H1 (cell line): Measurements from ENCODE around the gene PTPN3. TPM values are rescaled to one million over a fixed set of nuclear protein-coding genes. Genes with fewer than 3 reads are reported as not detected.

ENCODE experiments used
- CTCF ChIA-PET: fragments of 300-600 bp; sonication (Branson Sonifier 250); formaldehyde crosslinking; loops from one replicate; lab custom pipeline; 2021; ENCODE audit not compliant: partially characterized antibody; lab: Charles Lee
- POLR2A ChIA-PET: fragments of 300-600 bp; sonication (Branson Sonifier 250); formaldehyde crosslinking; loops from one replicate; lab custom pipeline; 2021; ENCODE audit warnings: inconsistent platforms; ENCODE audit not compliant: partially characterized antibody; lab: Charles Lee
- DNase-seq, 2 experiments: peaks; one replicate each; pipeline versions ENCODE4 v3.0.0 to v3.0.0-alpha.2; 2010 to 2022; ENCODE audit warnings: low spot score in 2 of 2, low read depth in 1 of 2, mixed read lengths in 1 of 2
- FAIRE-seq: peaks from 2 replicates; lab custom pipeline; 2011; peaks lifted over from hg19 to GRCh38; lab: Jason Lieb, UNC
- H2AFZ ChIP-seq: 2 replicates; pipeline ENCODE4 v1.8.1; 2012; ENCODE audit warnings: low read length, inconsistent platforms
- H2AK5ac ChIP-seq: 2 replicates; pipeline ENCODE4 v1.6.1; 2013; ENCODE audit warnings: low read depth, low read length
- H2BK120ac ChIP-seq: replicated peaks from 2 replicates; pipeline ENCODE3; 2013; ENCODE audit warnings: low read depth, low read length, inconsistent platforms
- H2BK12ac ChIP-seq: 2 replicates; pipeline ENCODE4 v1.6.1; 2013; ENCODE audit warnings: low read depth, low read length
- H2BK15ac ChIP-seq: 2 replicates; pipeline ENCODE4 v1.6.1; 2013; ENCODE audit warnings: low read length
- H2BK20ac ChIP-seq: 2 replicates; pipeline ENCODE4 v1.6.1; 2013; ENCODE audit warnings: low read length
- H2BK5ac ChIP-seq: 2 replicates; pipeline ENCODE4 v1.6.1; 2013; ENCODE audit warnings: low read depth, low read length
- H3K14ac ChIP-seq: 2 replicates; pipeline ENCODE4 v1.6.1; 2013; ENCODE audit warnings: inconsistent platforms; ENCODE audit not compliant: insufficient read length
- H3K18ac ChIP-seq: 2 replicates; pipeline ENCODE4 v1.6.1; 2013; ENCODE audit warnings: low read length; ENCODE audit errors: extremely low read depth
- H3K23ac ChIP-seq: 2 replicates; pipeline ENCODE4 v1.6.1; 2013; ENCODE audit warnings: inconsistent platforms; ENCODE audit not compliant: insufficient read length
- H3K23me2 ChIP-seq: 2 replicates; pipeline ENCODE4 v1.6.1; 2013; ENCODE audit warnings: low read depth, low read length
- H3K27ac ChIP-seq: 2 replicates; pipeline ENCODE4 v1.6.1; 2011; ENCODE audit warnings: low read depth, low read length, inconsistent platforms
- H3K27me3 ChIP-seq, 4 experiments: replicated peaks in 1 of 4; 1 replicate in 1 of 4; 2 replicates in 3 of 4; pipeline versions ENCODE4 v1.6.1 to v1.8.1; 2011 to 2013; ENCODE audit warnings: low read length in 3 of 4, mild to moderate bottlenecking in 3 of 4, inconsistent platforms in 2 of 4, mixed read lengths in 2 of 4, moderate library complexity in 1 of 4; ENCODE audit not compliant: control insufficient read depth in 3 of 4, insufficient read depth in 3 of 4; ENCODE audit errors: extremely low read depth in 1 of 4
- H3K36me3 ChIP-seq, 4 experiments: 2 replicates each; pipeline versions ENCODE4 v1.6.1 to v1.8.1; 2011 to 2013; ENCODE audit warnings: mild to moderate bottlenecking in 4 of 4, low read length in 3 of 4, moderate library complexity in 2 of 4, control low read depth in 1 of 4, inconsistent platforms in 1 of 4; ENCODE audit not compliant: insufficient read depth in 4 of 4, control insufficient read depth in 2 of 4
- H3K4ac ChIP-seq: replicated peaks from 2 replicates; pipeline ENCODE3; 2013; ENCODE audit warnings: low read length, low read depth, mixed read lengths, inconsistent platforms; ENCODE audit not compliant: insufficient read length
- H3K4me1 ChIP-seq, 4 experiments: replicated peaks in 1 of 4; 1 replicate in 1 of 4; 2 replicates in 3 of 4; pipeline versions ENCODE4 v1.6.1 to v1.8.1; 2011 to 2013; ENCODE audit warnings: low read length in 3 of 4, inconsistent platforms in 2 of 4, mixed read lengths in 1 of 4; ENCODE audit not compliant: insufficient read depth in 4 of 4, control insufficient read depth in 3 of 4
- H3K4me2 ChIP-seq, 2 experiments: 2 replicates each; pipeline versions ENCODE4 v1.6.1 to v1.8.1; 2011 to 2013; ENCODE audit warnings: low read depth in 2 of 2, low read length in 2 of 2, control low read depth in 1 of 2, inconsistent platforms in 1 of 2, mild to moderate bottlenecking in 1 of 2; ENCODE audit not compliant: insufficient read depth in 1 of 2
- H3K4me3 ChIP-seq, 4 experiments: fragments of 200-600, 300-600 bp in 1 of 4; sonication (generic), shearing (Covaris generic), sonication (Bioruptor Twin) in 1 of 4; 2 replicates each; pipeline versions ENCODE4 v1.5.1 to v1.8.1; 2011 to 2016; ENCODE audit warnings: low read length in 4 of 4, low read depth in 3 of 4, control low read depth in 2 of 4, inconsistent platforms in 2 of 4, mild to moderate bottlenecking in 2 of 4, mixed read lengths in 1 of 4, moderate library complexity in 1 of 4; ENCODE audit not compliant: insufficient read depth in 2 of 4; ENCODE audit errors: extremely low read depth in 1 of 4
- H3K56ac ChIP-seq: replicated peaks from 2 replicates; pipeline ENCODE3; 2013; ENCODE audit warnings: low read depth, mild to moderate bottlenecking, mixed read lengths, low read length, inconsistent platforms; ENCODE audit not compliant: insufficient read length
- H3K79me1 ChIP-seq: 2 replicates; pipeline ENCODE4 v1.6.1; 2013; ENCODE audit warnings: low read depth, low read length, control low read depth
- H3K79me2 ChIP-seq, 2 experiments: 2 replicates each; pipeline versions ENCODE4 v1.6.1 to v1.8.1; 2012 to 2013; ENCODE audit warnings: low read length in 2 of 2, mild to moderate bottlenecking in 2 of 2, inconsistent platforms in 1 of 2; ENCODE audit not compliant: insufficient read depth in 2 of 2, control insufficient read depth in 1 of 2
- H3K9ac ChIP-seq, 4 experiments: replicated peaks in 1 of 4; 1 replicate in 1 of 4; 2 replicates in 3 of 4; pipeline versions ENCODE4 v1.6.1 to v1.8.1; 2011 to 2013; ENCODE audit warnings: low read depth in 3 of 4, low read length in 3 of 4, control low read depth in 2 of 4, mild to moderate bottlenecking in 2 of 4, moderate library complexity in 2 of 4, inconsistent platforms in 1 of 4; ENCODE audit errors: extremely low read depth in 1 of 4
- H3K9me3 ChIP-seq, 2 experiments: 2 replicates each; pipeline versions ENCODE4 v1.6.1 to v1.8.1; 2012 to 2013; ENCODE audit warnings: mild to moderate bottlenecking in 2 of 2, moderate library complexity in 2 of 2, control low read depth in 1 of 2, inconsistent platforms in 1 of 2, low read depth in 1 of 2, low read length in 1 of 2, mixed read lengths in 1 of 2; ENCODE audit not compliant: insufficient read depth in 2 of 2
- H4K20me1 ChIP-seq, 2 experiments: replicated peaks in 1 of 2; 2 replicates each; pipeline versions ENCODE3 to v1.8.1; 2011 to 2013; ENCODE audit warnings: inconsistent platforms in 2 of 2, low read length in 2 of 2, mild to moderate bottlenecking in 1 of 2; ENCODE audit not compliant: insufficient read depth in 2 of 2, control insufficient read depth in 1 of 2
- H4K5ac ChIP-seq: 2 replicates; pipeline ENCODE4 v1.6.1; 2013; ENCODE audit warnings: low read length, low read depth, mixed read lengths, inconsistent platforms; ENCODE audit not compliant: insufficient read length
- H4K8ac ChIP-seq: 2 replicates; pipeline ENCODE4 v1.8.0; 2013; ENCODE audit warnings: mild to moderate bottlenecking, moderate library complexity, low read length, inconsistent platforms; ENCODE audit not compliant: insufficient read depth; ENCODE audit errors: extremely low read depth
- H4K91ac ChIP-seq: replicated peaks from 2 replicates; pipeline ENCODE3; 2013; ENCODE audit warnings: low read length, mixed read lengths, inconsistent platforms; ENCODE audit not compliant: insufficient read length
- CTCF ChIP-seq, 3 experiments: IDR thresholded peaks; 1 replicate in 2 of 3; 2 replicates in 1 of 3; pipeline versions ENCODE4 v1.5.1 to v1.6.1; 2011; ENCODE audit warnings: low read length in 3 of 3, mild to moderate bottlenecking in 3 of 3, inconsistent platforms in 2 of 3, low read depth in 1 of 3, moderate library complexity in 1 of 3; ENCODE audit not compliant: insufficient read depth in 1 of 3; ENCODE audit errors: control extremely low read depth in 1 of 3
- PHF8 ChIP-seq: fragments of 200-600 bp; sonication (generic); conservative IDR thresholded peaks from 2 replicates; pipeline ENCODE4 v1.7.1; 2012; ENCODE audit warnings: low read depth, mild to moderate bottlenecking, inconsistent platforms, low read length, moderate library complexity
- SAP30 ChIP-seq: fragments of 300-600 bp; sonication (generic); IDR thresholded peaks from 2 replicates; pipeline ENCODE4 v1.7.1; 2012; ENCODE audit warnings: low read length, moderate library complexity, mild to moderate bottlenecking, inconsistent platforms; ENCODE audit not compliant: insufficient read depth, insufficient replicate concordance
- SRF ChIP-seq: IDR thresholded peaks from 2 replicates; pipeline ENCODE4 v1.6.1; 2011; ENCODE audit warnings: mild to moderate bottlenecking, low read depth, low read length, moderate library complexity
- WGBS, 2 experiments: shearing (Covaris generic) in 1 of 2; methylation state at CpG; one replicate each; pipeline versions ENCODE4 v1.1.6 to v1.1.7; 2013 to 2015; ENCODE audit warnings: low lambda C conversion rate in 2 of 2, mixed read lengths in 2 of 2, inconsistent platforms in 1 of 2, low coverage in 1 of 2, missing lambda C conversion rate in 1 of 2; ENCODE audit not compliant: insufficient replicate concordance in 2 of 2, insufficient coverage in 1 of 2, insufficient read length in 1 of 2; ENCODE audit errors: extremely low coverage in 1 of 2, missing lambda C conversion rate in 1 of 2; 5-methylcytosine and 5-hydroxymethylcytosine counted together
- polyA plus RNA-seq, 7 experiments: library from polyadenylated mRNA; depleted of rRNA in 3 of 7; stranded (reverse) in 5 of 7; unstranded in 2 of 7; fragments of >200 nt in 5 of 7; fragments of 200-250 nt in 2 of 7; gene quantifications; 1 replicate in 5 of 7; 2 replicates in 1 of 7; 4 replicates in 1 of 7; pipeline versions ENCODE4 v1.2.1 to v1.2.3, GENCODE V29; 2011 to 2013; ENCODE audit warnings: missing spikeins in 2 of 7, mixed read lengths in 2 of 7
- total RNA-seq: library from RNA; stranded (reverse); fragmentation: NEBNext Ultra II Directional; extraction: Animal tissue kit (Norgen Biotek cat#: 25700); gene quantifications from 2 replicates; pipeline ENCODE4 v1.2.1, GENCODE V29; 2021
- TF ChIP-seq, protein P1 (sequence below): IDR thresholded peaks from 2 replicates; pipeline ENCODE4 v1.6.1; 2011; ENCODE audit warnings: low read length, improper control_type of control experiment

Gene PTPN3
- total and polyA plus RNA-seq, 2 of the 8 experiments (the other 6 are each of a cell fraction or from before 2014, with no cell fraction given), result 2.9 to 3.7 TPM

GRCh38 chr9:109455391-109455790 is 42.7 kb downstream of the PTPN3 start:
- Histone ChIP-seq H2BK120ac (no peak overlapping the region), H2AK5ac (no peak overlapping the region), H3K14ac (no peak overlapping the region), H3K23ac (no peak overlapping the region), H3K79me2 (no peaks in the 10 kb centered on the region), H2BK15ac (peak overlapping the region; percentile 23; the same call in 1 of the 2 replicates), H3K4me1 (peaks cover 0 to 6% (median 1%) of the 10 kb centered on the region in 4 experiments; a peak in 3 of 7 replicates), H3K4me2 (no peak overlapping the region; a peak in 1 of 4 replicates), H2BK5ac (no peak overlapping the region), H3K4ac (no peak overlapping the region), H2AFZ (no peak overlapping the region), H3K9me3 (no peaks in the 10 kb centered on the region), H4K91ac (no peak overlapping the region), H3K27me3 (no peaks in the 10 kb centered on the region), H3K18ac (no peak overlapping the region), H4K20me1 (no peaks in the 10 kb centered on the region), H4K5ac (no peak overlapping the region), H4K8ac (no peak overlapping the region), H2BK20ac (no peak overlapping the region), H3K23me2 (no peaks in the 10 kb centered on the region), H3K9ac (no peak overlapping the region), H3K36me3 (no peaks in the 10 kb centered on the region), H3K56ac (no peak overlapping the region), H3K27ac (no peak overlapping the region), H3K79me1 (no peaks in the 10 kb centered on the region; the same call in 1 of the 2 replicates), H3K4me3 (no peak overlapping the region), H2BK12ac (peak overlapping the region; percentile 41; the same call in 1 of the 2 replicates)
- 73% methylated on average over 7 of the region's 7 CpGs; no CpG with 5 or more reads in 1 of the 2 experiments for WGBS, 2 experiments
- CTCF ChIA-PET, result interaction anchor here (0.6 to 15.2 kb wide), 22 partner anchors 8 to 637 kb away, joined by 3 to 236 read pairs (median 4); no protein-coding TSS in a partner anchor
- FAIRE-seq (no peak), DNase-seq (no peak)
- POLR2A ChIA-PET, result interaction anchor here (1.3 kb wide), 1 partner anchor 14 kb away, joined by 3 read pairs; no protein-coding TSS in a partner anchor
- no peak for TF ChIP-seq SAP30
- TF ChIP-seq PHF8, result no peak
- no peak for TF ChIP-seq SRF
- TF ChIP-seq, protein P1, sequence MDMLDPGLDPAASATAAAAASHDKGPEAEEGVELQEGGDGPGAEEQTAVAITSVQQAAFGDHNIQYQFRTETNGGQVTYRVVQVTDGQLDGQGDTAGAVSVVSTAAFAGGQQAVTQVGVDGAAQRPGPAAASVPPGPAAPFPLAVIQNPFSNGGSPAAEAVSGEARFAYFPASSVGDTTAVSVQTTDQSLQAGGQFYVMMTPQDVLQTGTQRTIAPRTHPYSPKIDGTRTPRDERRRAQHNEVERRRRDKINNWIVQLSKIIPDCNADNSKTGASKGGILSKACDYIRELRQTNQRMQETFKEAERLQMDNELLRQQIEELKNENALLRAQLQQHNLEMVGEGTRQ, result no peak
- peak; percentile 39 to 67 (median 60); a peak in 3 of 4 replicates for TF ChIP-seq CTCF (IDR thresholded peaks at IDR 0.05; ENCODE audit: control extremely low read depth in 1 of 3, insufficient read depth in 1 of 3, low read depth in 1 of 3, low read length in 3 of 3)
